Fibroblast of the conjunctiva (primary cell): ENCODE results near the gene RBM5.

Experiments used
- DNase-seq: peaks from one replicate; pipeline ENCODE4 v3.0.0-alpha.2; 2010; ENCODE audit warnings: low read depth

The RBM5 gene

DNA sequence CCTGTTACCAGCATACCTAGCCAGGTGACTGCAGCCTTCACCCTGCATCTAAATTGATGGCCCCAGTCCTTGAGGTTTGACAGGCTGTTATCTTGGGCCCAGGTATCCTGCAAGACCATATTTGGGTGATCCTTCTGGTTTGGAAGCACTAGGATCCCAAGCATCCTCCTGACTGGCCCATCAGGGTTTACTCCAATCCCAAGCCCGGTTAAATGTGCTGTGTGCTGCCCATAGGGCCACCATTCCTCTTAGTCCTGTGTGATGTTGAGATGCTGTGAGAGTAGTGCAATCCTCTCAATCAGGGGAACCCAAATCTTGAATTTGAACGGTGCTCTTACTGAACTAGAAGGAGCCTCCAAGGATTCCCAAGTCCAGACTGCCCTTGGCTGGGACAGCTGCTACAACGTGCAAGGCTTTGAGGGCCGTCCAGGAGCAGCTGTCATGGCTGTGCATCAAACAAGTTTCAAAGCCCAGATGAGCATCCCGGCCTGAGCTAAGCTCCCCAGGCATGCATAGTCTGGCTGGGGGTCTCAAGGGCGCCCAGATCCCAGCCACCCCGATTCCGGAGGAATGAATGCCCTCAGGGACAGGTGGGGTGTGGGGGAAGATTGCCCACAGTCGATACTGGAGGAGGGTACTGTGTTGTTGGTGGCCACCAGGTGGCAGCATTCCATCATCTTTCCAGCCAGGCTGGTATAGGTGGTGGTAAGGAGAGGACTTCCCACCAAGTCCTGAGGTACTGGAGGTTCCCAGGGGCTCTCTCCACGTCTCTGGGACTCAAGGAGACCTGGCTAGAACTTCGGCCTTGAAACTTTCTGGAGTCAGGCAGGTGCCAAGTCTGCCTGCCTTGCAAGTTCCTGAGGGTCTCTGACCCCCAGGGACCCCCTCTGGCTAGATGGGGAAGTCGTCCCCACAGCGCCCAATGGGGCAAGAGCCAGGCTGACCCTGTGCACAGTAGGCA is 32.6 kb downstream of the RBM5 start:
- DNase-seq = peak; percentile 81

DNA sequence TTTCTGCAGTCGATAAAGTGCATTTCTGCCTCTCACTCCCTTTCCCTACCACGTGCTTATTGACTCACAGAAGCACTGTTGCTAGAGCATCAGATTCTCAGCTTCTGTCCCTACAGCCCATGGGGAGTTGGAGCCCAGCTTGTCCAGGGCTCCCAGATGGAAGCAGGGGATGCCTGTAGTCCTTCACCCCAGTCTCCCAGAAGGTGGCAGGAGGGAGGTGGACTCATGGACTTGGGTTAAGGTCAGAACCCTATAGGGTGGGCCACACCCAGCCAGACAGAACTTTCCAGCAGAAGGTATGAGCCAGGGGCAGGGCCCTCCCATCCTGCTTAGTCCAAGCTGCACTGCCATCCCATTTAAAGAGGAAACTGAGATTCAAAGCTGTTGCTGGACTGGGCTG is 33.4 kb downstream of the RBM5 start:
- DNase-seq = no peak

DNA sequence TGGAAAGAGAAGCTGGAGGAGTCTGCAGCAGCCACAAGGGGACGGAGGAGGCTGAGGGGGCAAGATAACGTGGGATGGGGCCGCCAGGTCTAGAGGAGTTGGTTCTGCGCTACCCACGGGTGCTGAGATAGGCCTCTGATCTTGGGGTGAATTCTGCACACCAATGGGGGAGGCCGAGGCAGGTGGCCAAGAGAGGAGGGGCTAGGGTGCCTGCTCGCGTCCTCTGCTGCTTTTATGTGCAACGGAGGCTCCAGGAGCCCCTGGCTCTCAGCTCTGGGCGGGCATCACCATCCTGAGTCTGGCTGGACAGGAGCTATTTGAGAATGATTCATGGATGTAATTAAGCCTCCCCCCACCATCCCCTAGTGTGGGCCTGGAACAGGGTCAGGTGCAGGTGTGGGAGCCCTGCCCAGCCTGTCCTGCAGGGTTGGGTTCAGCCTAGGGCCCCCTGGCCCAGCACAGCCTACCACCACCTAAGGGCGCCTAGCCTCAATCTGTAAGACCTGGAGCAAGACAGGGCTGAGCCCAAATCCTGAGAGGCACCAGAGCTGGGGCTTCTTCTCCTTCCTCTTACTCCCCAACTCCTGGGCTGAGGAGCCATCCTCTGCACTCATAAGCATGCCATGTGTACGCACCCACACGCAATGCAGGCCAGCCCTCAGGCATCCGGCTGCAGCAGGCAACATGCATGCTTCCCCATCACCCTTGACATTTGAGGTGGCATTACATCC is 34.1 kb downstream of the RBM5 start:
- no peak for DNase-seq

DNA sequence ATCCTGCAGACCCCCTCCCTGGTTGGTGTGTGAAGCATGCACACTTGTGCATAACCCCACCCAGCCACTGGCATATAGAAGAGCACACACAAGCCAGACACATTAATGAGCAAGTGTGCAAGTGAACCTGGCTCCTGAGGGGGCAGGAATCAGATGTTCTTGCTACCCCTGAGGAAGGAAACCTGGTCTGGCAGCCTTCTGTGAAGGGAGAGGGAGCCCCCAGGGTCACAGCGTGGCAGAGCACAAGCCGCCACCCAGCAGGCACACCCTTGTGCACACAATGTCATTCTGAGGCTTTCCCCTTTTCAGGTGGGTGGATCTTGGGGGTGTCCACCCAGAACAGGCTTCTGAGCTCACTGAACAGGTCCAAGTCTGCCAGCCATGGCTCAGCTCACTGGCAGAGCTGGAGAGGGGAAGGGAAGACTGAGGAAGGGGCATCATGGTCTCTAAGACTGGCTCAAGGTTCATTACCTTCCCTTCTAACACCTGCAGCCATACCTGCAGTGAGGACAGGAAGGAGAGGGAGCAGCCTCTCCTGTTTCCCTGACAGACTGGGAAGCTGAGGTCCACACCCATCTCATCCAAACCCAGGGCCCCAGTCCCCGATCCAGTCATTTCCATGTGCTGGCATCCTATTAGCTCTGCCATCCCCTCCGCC is 34.8 kb downstream of the RBM5 start:
- no peak for DNase-seq

DNA sequence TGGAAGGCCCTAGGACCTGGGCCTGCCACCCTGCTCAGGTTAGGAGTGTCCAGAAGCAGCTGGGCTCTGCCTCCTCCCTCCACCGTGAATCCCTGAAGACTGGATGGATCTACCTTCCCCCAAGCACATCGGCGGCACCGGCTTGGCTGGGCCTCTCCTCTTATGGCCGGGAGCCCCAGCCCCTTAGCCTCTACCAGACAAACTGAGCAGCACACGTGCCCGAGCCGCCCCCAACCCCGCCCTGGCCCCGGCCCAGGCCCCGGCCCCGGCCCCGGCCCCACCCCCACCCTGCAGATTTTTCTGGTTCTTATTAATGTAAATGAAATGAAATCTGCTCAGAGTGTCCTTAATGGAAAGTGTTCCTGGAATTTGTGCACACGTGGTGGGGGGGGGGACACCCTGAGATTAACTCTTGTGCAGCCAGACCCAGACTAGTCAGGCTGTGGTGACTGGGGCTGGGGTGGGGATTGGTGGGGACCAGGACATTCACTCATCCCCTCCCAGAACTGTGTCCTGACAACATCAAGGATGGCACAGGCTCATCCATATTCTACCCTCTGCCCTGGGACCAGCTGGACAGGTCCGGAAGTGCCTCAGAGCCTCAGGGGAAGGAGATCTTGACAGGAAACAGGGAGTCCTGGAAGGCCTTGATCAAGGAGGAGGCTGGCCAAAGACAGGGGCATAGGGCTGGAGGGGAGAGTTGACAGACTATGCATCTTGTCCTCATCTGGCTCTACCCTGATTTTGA is 35.5 kb downstream of the RBM5 start:
- no peak for DNase-seq

DNA sequence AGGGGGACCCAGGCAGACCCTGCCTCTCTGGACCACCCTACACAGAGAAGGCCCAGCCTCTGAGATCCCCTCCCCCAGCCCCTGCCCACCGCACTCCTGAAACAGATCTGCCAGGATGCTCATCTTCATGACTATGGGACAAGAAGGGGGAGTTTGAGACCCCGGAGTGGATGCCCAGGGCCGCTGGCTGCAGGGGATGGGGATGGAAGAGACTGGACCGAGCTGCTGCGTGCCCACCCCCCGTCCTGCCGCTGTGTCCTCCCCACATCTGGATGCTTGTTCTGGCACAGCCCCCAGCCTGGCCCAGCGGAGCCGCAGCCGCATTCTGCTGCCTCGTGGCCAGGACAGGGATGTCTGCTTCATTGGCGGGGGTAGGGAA is 36.1 kb downstream of the RBM5 start:
- no peak for DNase-seq

DNA sequence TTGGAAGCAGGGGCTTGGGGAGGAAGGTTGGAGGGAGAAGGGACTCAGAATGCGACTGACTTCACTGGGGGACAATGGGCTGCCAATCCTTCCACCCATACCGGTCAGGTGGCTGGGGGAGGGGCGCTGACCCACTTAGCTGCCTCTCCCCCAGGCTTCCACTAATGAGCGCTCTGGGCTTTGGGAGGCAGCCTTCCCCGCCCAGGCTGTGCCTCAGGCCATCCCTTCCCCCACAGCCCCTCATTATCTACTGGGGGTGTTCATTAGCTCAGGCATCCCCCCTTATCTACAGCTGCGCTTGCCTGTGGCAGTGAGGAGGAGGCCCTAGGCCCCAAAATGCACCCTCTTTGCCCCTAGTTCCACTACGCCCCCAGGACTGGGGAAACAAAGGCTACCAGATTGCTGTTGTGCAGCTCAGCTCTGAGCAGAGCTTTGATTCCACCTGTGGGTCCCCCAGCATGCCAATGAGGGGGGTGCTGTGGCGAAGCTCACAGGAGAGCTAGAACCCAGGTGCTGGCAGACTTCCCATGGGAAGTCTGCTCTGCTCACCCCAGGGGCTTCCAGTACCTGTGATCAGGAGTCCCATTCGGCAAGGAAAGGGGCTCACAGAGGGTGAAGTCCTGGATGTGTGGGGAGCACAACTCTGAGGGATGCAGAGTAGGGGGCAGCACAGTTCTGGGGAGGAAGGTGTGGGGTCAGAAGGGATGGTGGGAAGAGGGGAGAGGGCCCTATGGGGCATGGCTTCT is 37.0 kb downstream of the RBM5 start:
- no peak for DNase-seq

DNA sequence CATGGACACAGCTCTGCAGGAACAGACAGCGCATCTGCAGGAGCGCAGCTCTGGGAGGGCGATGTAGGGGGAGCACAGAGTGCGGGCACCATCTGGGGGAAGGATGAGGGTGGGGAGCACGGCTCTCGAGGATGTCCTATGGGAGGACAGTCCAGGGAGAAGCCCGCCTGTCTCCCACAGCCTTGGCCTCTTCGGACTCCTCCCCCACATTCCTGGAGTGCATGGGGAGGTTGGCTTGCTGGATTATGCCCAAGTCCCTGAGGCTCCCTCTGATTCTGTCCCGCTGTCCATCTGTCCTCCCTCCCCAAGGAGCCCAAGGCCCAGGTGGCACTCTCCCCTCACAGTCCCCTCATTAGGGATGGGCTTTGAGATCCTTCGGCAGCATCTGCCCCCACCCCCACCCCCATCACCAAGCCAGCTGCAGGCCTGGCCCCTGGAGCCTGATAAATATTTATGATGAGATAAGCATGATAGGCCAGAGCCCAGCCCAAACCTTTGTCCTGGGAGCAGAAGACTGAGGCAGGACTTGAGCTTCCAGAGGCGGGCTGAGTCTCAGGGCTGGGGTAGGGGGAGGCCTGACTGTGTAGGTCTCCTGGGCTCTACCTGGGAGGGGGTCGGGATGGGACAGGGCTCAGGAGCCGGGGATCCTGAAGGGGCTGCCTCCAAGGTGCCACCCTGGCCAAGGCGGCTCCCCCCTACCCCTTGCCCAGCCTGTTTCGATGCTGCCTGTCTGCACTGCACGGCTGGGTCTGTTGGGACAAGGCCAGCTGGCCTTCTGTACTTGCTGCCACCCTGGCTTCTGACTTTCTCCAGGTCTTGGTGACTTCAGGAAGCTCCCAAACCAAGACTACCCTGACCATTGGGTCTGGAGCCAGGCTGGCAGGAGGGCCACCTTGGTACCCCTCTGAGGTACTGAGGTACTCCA is 37.8 kb downstream of the RBM5 start:
- DNase-seq = no peak

DNA sequence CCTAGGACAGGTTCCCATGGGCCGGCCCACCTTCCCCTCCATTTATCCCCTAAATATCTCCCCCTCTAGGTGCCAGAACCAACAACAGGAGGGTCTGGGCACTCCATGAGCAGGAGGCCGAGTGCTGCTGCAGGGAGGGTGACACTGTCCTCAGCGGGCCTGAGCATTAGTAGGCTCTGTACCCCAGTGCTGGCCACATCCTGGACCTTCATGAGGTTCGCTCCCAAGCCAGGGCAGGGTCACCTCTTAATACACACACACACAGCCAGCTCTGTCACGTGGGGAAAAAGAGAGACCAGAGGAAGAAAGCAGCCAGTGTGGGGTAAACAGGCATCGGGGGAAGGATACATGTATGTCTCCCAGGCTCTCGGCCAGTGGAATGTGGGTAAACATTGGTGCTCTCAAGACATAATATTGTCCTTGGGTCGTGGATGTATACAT is 38.6 kb downstream of the RBM5 start:
- DNase-seq = no peak

DNA sequence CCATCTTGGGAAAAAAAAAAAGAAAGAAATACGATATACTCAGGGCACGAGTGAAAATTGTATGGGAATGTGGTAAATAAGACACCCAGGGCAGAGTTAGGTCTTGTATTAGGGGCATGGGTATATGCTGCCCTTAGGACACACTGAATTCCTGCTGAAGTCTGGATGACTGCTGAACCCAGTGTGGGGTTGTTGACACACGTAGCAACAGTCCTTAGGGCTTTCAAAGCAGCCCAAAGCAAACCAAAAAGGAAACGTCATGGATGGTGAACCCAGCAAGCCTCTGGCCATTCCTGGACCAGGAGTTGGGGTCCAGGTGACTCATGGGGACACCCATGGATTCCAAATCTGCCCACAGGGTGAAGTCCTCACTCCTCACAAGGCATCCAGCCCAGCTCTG is 39.3 kb downstream of the RBM5 start:
- DNase-seq = no peak

DNA sequence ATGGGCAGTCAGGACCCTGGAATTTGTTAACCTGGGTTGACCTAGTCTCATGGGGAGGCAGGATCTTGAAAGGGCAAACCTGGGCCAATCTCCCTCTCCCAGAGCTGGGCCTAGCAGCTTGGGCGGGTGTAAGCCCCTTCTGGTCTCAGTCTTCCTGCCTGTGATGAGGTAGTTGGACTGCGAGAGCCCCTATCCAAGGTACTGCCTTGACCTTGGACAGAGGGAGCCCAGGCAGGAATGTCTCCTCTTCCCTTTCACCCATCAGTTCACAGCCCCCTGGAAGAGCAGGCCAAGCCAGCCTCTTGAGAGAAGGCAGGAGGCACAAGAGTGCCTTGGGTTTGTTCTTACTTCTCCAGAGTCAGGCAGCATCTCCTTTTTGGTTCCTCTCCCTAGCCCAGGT is 41.7 kb downstream of the RBM5 start:
- no peak for DNase-seq

DNA sequence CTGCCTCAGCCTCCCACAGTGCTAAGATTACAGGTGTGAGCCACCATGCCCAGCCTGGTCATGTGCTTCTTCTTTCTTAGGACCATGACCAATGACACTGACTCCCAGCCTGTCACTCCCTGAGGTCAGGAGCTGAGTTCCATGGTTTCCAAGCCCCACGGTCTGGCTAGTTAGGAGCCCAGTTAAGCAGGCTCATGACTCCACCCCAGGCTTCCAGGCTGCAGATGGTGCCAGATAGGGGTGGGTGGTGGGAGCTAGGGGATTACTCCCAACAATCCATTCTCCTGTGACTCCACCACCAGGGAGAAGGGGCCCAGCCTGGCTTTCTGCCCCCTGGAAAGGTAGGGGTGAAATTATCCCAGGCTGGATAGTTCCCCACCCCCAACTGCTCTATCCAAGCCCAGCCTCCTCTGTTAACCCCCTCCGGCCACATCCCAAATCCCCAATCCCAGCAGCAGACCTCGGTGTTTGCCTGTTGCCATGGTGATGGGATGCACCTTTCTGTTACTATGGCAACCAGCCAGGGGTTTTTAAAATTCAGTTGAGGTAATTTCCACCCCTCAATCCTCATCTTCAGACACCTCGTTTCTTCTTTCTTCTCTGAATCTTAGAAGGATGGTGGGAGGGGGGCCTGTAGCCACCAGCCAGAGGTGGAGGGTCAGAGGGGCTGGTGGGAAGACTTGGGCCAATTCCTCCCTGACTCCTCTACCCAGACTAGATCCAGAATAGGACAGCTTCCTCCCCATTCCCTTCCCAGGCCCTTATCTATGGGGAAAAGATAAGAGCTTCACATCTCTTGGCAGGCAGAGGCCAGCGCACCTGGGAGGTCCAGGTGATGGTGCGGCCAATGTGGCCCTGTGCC is 43.9 kb downstream of the RBM5 start:
- no peak for DNase-seq

DNA sequence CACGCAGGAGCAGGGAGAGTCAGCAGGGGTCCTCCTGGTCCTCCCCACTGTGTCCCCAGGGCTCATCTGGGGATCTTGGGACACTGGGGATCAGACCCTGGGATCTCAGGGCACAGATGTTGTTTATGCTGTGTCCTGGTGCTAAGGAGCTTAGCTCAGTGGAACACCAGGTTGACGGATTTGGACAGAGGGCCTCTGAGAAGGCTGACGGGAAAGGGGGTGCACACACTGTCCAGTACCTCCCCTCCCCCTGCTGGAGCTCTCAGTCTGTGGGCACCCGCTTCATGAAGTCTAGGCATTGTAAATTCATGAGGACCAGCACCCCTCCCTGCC is 44.5 kb downstream of the RBM5 start:
- DNase-seq = no peak

DNA sequence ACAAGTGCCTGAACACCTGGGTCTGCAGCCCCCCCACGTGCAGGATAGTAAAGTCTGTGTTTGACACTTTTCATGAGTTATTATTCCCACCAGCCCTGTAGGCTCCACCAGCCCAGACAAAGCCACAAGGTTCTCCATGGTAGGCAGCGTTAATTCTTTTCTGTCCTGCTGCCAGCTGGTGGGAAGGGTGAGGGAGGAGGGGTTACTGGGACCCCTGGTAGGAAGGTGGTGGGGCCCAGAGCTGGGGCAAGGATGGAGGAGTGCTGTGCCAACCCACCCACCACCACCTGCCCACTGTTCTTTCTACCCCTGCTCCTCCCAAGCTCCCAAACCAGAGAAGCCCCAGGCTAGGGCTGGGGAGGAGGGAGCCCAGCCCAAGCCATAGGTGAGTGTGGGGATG is 45.6 kb downstream of the RBM5 start:
- no peak for DNase-seq

DNA sequence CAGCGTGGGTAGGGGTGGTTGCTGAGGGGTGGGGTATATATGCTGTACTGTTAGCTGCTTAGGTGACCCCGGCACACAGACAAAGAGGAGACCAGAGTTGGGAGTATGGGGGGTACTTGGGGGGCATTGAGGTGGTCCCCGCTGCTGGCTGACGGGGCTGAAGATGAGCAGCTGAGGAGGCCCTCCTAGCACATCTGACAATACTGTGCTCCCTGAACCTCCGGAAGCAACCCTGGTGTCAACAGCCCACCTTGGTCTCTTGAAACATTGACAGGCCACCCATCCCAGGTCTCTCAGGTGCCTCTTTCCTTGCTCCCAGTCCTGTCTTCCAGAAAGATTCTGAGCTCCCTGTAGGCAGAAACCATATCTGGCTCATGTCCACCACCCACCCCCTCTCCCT is 47.2 kb downstream of the RBM5 start:
- no peak for DNase-seq

DNA sequence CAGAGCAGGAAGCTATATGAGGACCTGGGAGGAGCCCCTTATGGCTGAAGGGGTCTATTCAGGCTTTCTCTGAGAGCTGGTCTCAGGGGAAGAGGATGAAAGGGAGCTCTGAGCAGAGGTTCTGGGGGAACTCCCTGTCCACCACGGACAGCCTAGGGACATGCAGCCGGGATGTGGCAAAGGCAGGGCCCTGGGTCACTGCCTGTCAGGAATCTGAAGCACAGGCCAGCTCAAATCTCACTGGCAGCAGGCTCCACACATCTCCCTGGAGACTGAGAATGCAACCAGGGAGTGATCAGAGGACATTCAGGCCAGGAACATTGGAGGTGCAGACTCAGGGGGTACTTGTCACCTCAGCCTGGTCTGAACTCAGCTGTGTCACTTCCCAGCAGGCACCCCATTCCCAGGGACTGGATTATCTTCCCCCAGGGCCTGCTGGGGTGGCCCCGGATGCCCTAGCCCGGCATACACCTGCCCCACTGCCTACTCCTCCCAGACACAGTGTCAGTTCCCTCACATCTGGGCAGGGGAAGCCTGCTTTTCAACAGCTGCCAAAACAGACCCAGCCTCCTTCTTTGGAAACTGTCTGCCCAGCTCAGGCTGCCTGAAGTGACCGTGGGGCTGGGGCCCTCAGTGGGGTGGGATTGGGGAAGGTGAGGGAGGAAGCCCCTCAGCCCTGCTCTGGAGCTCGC is 48.1 kb downstream of the RBM5 start:
- no peak for DNase-seq

DNA sequence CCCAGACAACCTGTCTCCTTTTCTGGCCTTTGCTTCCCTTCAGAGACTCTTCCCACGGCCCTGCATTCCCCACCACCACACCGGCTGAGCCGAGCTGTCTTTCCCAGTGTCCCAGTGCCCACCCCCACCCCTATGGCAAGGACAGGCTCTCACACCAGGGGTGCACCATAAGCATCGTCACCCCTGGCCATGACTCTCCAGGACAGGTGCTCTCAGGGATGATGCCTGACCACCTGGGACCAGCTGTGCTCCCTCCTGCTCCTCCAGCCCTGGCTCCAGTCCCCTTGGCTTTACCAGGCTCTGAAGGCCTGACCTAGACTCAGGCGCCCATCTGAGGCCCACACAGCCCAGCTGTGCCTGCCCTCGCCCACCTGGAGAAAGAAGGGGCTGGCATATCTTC is 48.8 kb downstream of the RBM5 start:
- no peak for DNase-seq

DNA sequence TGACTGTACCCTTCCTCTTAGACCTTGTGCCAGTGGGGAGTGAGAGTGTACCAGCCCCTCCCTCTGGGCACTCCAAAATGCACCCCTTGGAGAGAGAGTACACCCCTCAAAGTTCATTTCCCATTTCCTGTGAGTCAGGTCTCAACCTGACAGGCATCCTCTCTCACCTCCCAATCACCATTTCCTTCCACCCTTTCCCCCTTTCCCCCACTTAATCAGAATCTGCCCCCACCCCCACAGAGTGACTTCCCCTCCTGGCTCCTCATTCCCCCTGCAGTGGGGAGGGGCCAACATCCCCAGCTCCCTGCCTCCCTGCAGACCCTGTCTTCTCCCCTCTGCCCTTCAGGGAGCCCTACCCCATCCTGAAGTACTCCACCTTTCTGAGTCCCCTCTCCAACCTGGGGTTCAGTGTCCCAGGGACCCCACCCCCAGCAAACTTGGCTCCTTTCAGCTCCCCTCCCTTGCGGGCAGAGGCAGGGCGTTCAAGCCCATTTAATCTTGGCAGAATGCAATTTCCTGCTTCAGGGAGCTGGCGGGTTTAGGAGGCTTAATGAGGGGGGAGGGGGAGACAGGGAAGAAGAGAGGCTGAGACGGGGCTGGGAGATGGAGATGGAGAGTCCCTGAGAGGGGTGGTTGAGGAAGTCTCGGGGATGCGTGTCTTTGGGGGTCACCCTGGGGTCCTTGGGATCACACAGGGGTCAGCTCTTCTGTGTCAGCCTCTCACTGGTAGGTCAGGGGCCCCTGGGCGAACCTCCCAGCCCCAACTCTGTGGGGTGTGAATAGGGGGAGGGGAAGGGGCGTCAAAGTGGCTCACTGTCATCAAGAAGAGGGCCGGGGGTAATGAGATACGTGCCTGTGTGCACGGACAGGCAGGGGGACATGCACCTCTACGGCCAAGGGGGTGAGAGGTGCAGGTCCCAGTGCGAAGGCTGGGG is 49.8 kb downstream of the RBM5 start:
- DNase-seq = no peak
